ENCODE results near the gene MAN2B1.

DNA sequence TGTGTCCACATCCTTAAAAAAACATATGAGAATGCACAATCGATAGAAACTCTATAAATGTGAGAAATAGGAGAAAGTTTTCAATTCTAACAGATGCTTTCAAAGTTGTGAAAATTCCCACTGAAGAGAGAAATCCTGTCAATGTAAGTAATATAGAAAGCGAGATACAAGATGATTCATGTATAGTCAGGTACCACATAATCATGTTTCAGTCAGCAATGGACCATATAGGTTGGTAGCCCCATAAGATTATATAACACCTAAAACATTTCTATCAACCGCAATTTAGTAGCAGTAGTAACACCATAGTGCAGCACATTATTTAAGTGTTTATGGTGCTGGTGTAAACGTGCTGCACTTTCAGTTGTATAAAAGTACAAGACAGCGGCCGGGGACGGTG lies 37.3 kb downstream of the MAN2B1 start:
- no peak for TF ChIP-seq NR3C1 (IDR thresholded peaks at IDR 0.05)
- TF ChIP-seq POLR2A (IDR thresholded peaks at IDR 0.05; ENCODE audit: low read length) = no peak
- TF ChIP-seq NPAS2 (CRISPR knock-in tag; IDR thresholded peaks at IDR 0.05; ENCODE audit: borderline replicate concordance) = no peak
- no peak for TF ChIP-seq JUN (IDR thresholded peaks at IDR 0.05)

Measured in A549 (cell line).